GM23338 (cell line): Measurements from ENCODE around the gene CLSTN2. TPM values are rescaled to one million over a fixed set of nuclear protein-coding genes. Genes with fewer than 3 reads are reported as not detected.

ENCODE experiments used
- ATAC-seq: fragments of 200-7000 bp; cut with Tn5 transposase; 3 replicates; pipeline ENCODE4 v1.9.1; 2020
- DNase-seq: peaks from one replicate; pipeline ENCODE4 v3.0.0-alpha.2; 2015; ENCODE audit warnings: low spot score
- H2AFZ ChIP-seq: fragments of 200-600 bp; sonication (generic); 2 replicates; pipeline ENCODE4 v1.8.0; 2016; ENCODE audit warnings: antibody characterized with exemption, mild to moderate bottlenecking, moderate library complexity
- H3F3A ChIP-seq: fragments of 200-600 bp; sonication (generic); replicated peaks from 2 replicates; pipeline ENCODE4 v1.8.0; 2017; ENCODE audit warnings: antibody characterized with exemption, mixed run types, low read depth
- H3K27ac ChIP-seq: fragments of 200-600 bp; sonication (generic); 2 replicates; pipeline ENCODE4 v1.6.1; 2016; ENCODE audit warnings: low read depth
- H3K27me3 ChIP-seq: fragments of 200-600 bp; sonication (generic); 2 replicates; pipeline ENCODE4 v1.8.0; 2016; ENCODE audit warnings: mild to moderate bottlenecking, mixed run types, moderate library complexity; ENCODE audit not compliant: insufficient read depth
- H3K36me3 ChIP-seq: fragments of 200-600 bp; sonication (generic); 2 replicates; pipeline ENCODE4 v1.8.0; 2016; ENCODE audit warnings: mild to moderate bottlenecking; ENCODE audit not compliant: insufficient read depth
- H3K4me1 ChIP-seq: fragments of 200-600 bp; sonication (generic); 2 replicates; pipeline ENCODE4 v1.8.0; 2016; ENCODE audit warnings: mild to moderate bottlenecking, moderate library complexity; ENCODE audit not compliant: insufficient read depth
- H3K4me2 ChIP-seq: fragments of 200-600 bp; sonication (generic); 2 replicates; pipeline ENCODE4 v1.7.1; 2017; ENCODE audit warnings: mixed run types
- H3K4me3 ChIP-seq: fragments of 200-600 bp; sonication (generic); 2 replicates; pipeline ENCODE4 v1.6.1; 2016; ENCODE audit warnings: mixed run types
- H3K79me2 ChIP-seq: fragments of 200-600 bp; sonication (generic); replicated peaks from 2 replicates; pipeline ENCODE4 v1.8.0; 2017; ENCODE audit warnings: mild to moderate bottlenecking; ENCODE audit not compliant: insufficient read depth
- H3K9me2 ChIP-seq: fragments of 200-600 bp; sonication (generic); 2 replicates; pipeline ENCODE4 v1.8.0; 2017; ENCODE audit not compliant: insufficient read depth
- H4K20me1 ChIP-seq: fragments of 200-600 bp; sonication (generic); replicated peaks from 2 replicates; pipeline ENCODE4 v1.8.0; 2017; ENCODE audit warnings: mild to moderate bottlenecking; ENCODE audit not compliant: insufficient read depth
- H3K27ac Mint-ChIP-seq: 2 replicates; pipeline ENCODE4 v1.8.0; 2020; ENCODE audit warnings: inconsistent platforms, mild to moderate bottlenecking, moderate library complexity, mixed read lengths
- H3K27me3 Mint-ChIP-seq: 3 replicates; pipeline ENCODE4 v1.8.0; 2022; ENCODE audit warnings: low read depth, mild to moderate bottlenecking, moderate library complexity, mixed read lengths, inconsistent platforms; ENCODE audit not compliant: insufficient read depth, poor library complexity
- H3K36me3 Mint-ChIP-seq: 3 replicates; pipeline ENCODE4 v1.8.0; 2021; ENCODE audit warnings: low read depth, mild to moderate bottlenecking, inconsistent platforms, moderate library complexity, mixed read lengths
- H3K4me1 Mint-ChIP-seq: 3 replicates; pipeline ENCODE4 v1.8.0; 2020; ENCODE audit warnings: mild to moderate bottlenecking, inconsistent platforms, mixed read lengths
- H3K4me3 Mint-ChIP-seq: 3 replicates; pipeline ENCODE4 v1.8.0; 2021; ENCODE audit warnings: moderate library complexity, mild to moderate bottlenecking, inconsistent platforms, mixed read lengths
- H3K9me3 Mint-ChIP-seq: 3 replicates; pipeline ENCODE4 v1.8.0; 2020; ENCODE audit warnings: moderate library complexity, mild to moderate bottlenecking, inconsistent platforms, mixed read lengths
- CREB1 ChIP-seq: fragments of 250-450 bp; sonication (Bioruptor Pico); IDR thresholded peaks from 2 replicates; pipeline ENCODE4 v1.5.0; 2020; ENCODE audit warnings: low read depth, mild to moderate bottlenecking, moderate library complexity
- EZH2 ChIP-seq: fragments of 200-600 bp; sonication (generic); IDR thresholded peaks from one replicate; pipeline ENCODE4 v1.8.0; 2017; ENCODE audit warnings: antibody characterized with exemption, mild to moderate bottlenecking, low read depth; ENCODE audit not compliant: unreplicated experiment
- EZH2phosphoT487 ChIP-seq: fragments of 200-600 bp; sonication (generic); IDR thresholded peaks from one replicate; pipeline ENCODE4 v1.8.1; 2018; ENCODE audit warnings: antibody characterized with exemption; ENCODE audit not compliant: unreplicated experiment
- JUNB ChIP-seq: IDR thresholded peaks from one replicate; pipeline ENCODE4 v1.6.1; 2016; ENCODE audit warnings: antibody characterized with exemption; ENCODE audit not compliant: unreplicated experiment
- NANOG ChIP-seq: IDR thresholded peaks from 2 replicates; pipeline ENCODE4 v1.6.1; 2016; ENCODE audit warnings: antibody characterized with exemption, borderline replicate concordance
- POLR2AphosphoS5 ChIP-seq: IDR thresholded peaks from 2 replicates; pipeline ENCODE4 v1.6.1; 2016; ENCODE audit warnings: antibody characterized with exemption, low read depth
- STAT1 ChIP-seq: IDR thresholded peaks from one replicate; pipeline ENCODE4 v1.6.1; 2016; ENCODE audit warnings: antibody characterized with exemption; ENCODE audit not compliant: unreplicated experiment
- ZNF114 ChIP-seq: fragments of 250-450 bp; sonication (Bioruptor Pico); IDR thresholded peaks from 2 replicates; pipeline ENCODE4 v1.5.0; 2020; ENCODE audit warnings: mild to moderate bottlenecking, moderate library complexity
- ZNF331 ChIP-seq: fragments of 250-450 bp; sonication (Bioruptor Pico); IDR thresholded peaks from 2 replicates; pipeline ENCODE4 v1.5.0; 2020; ENCODE audit warnings: low read depth, mild to moderate bottlenecking, moderate library complexity
- polyA plus RNA-seq: library from polyadenylated mRNA; unstranded; fragments of >200 nt; fragmentation: Nextera tagmentation; extraction: Ambion mirVana; gene quantifications from 2 replicates; pipeline ENCODE4 v1.2.1, GENCODE V29; 2016
- total RNA-seq: library from RNA; depleted of rRNA; stranded (reverse); fragments of >200 nt; shearing (Covaris generic); gene quantifications from 2 replicates; pipeline ENCODE4 v1.2.3, GENCODE V29; 2014
- TF ChIP-seq, protein P1 (sequence below): fragments of 250-450 bp; sonication (Bioruptor Pico); IDR thresholded peaks from 2 replicates; pipeline ENCODE4 v1.5.0; 2020; ENCODE audit warnings: mild to moderate bottlenecking, moderate library complexity
- TF ChIP-seq, protein P2 (sequence below), 2 experiments: fragments of 200-600 bp in 1 of 2; sonication (generic) in 1 of 2; conservative IDR thresholded peaks; 2 replicates each; pipeline versions ENCODE4 v1.5.1 to v1.6.1; 2016 to 2017; ENCODE audit warnings: antibody characterized with exemption in 2 of 2, low read depth in 2 of 2, mild to moderate bottlenecking in 2 of 2, moderate library complexity in 1 of 2
- TF ChIP-seq, protein P3 (sequence below): IDR thresholded peaks from one replicate; pipeline ENCODE4 v1.6.1; 2018; ENCODE audit warnings: antibody characterized with exemption; ENCODE audit not compliant: unreplicated experiment
- TF ChIP-seq, protein P4 (sequence below): IDR thresholded peaks from 2 replicates; pipeline ENCODE4 v1.6.1; 2016; ENCODE audit warnings: antibody characterized with exemption

Gene CLSTN2
- total and polyA plus RNA-seq, 2 experiments from 2014 or later = 0.11 to 0.83 TPM

DNA sequence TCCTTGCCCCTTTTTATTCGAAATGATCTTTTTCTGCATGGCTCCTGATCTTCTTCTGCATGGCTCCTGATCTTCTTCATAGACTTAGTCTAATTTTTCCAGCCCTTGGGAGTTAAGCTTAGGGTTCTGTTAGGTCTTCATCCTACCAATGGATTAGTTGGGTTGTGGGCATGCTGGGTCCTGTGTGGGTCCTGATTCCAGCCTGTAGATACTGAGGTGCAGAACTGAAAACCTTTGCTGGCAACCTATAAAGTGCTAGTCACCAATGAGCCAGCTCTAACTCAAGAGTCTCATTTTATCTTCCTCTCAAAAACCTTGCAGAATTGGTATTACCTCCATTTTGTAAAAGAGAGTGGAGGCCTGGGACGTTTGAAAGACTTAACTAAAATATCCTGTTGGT is 229.2 kb downstream of the CLSTN2 start:
- Mint-ChIP-seq H3K27ac (no peak overlapping the region), H3K9me3 (no peaks in the 10 kb centered on the region; the same call in 2 of the 3 replicates)

More for the DNA sequence above, 229.2 kb downstream of the CLSTN2 start:
- no peak overlapping the region for H3K4me3 Mint-ChIP-seq
- H3K27me3 Mint-ChIP-seq = no peaks in the 10 kb centered on the region
- DNase-seq = no peak
- H3K4me3 ChIP-seq = no peak overlapping the region
- no peak overlapping the region for H3K27ac ChIP-seq
- peaks cover 3% of the 10 kb centered on the region; the same call in 2 of the 3 replicates for H3K4me1 Mint-ChIP-seq
- no peaks in the 10 kb centered on the region; the same call in 1 of the 2 replicates for H3K36me3 ChIP-seq
- no peaks in the 10 kb centered on the region for H3F3A ChIP-seq
- H4K20me1 ChIP-seq = no peaks in the 10 kb centered on the region
- H3K27me3 ChIP-seq = no peaks in the 10 kb centered on the region
- no peak overlapping the region for H3K4me2 ChIP-seq
- H3K79me2 ChIP-seq = no peaks in the 10 kb centered on the region
- H2AFZ ChIP-seq = no peak overlapping the region
- peaks cover 3% of the 10 kb centered on the region; the same call in 1 of the 2 replicates for H3K9me2 ChIP-seq
- no peak for ATAC-seq
- H3K4me1 ChIP-seq = no peaks in the 10 kb centered on the region
- TF ChIP-seq EZH2 (no peak), CREB1 (CRISPR knock-in tag) (no peak), STAT1 (no peak), POLR2AphosphoS5 (no peak), NANOG (no peak), ZNF114 (CRISPR knock-in tag) (no peak), ZNF331 (no peak), JUNB (no peak), EZH2phosphoT487 (no peak)
- TF ChIP-seq, protein P1, sequence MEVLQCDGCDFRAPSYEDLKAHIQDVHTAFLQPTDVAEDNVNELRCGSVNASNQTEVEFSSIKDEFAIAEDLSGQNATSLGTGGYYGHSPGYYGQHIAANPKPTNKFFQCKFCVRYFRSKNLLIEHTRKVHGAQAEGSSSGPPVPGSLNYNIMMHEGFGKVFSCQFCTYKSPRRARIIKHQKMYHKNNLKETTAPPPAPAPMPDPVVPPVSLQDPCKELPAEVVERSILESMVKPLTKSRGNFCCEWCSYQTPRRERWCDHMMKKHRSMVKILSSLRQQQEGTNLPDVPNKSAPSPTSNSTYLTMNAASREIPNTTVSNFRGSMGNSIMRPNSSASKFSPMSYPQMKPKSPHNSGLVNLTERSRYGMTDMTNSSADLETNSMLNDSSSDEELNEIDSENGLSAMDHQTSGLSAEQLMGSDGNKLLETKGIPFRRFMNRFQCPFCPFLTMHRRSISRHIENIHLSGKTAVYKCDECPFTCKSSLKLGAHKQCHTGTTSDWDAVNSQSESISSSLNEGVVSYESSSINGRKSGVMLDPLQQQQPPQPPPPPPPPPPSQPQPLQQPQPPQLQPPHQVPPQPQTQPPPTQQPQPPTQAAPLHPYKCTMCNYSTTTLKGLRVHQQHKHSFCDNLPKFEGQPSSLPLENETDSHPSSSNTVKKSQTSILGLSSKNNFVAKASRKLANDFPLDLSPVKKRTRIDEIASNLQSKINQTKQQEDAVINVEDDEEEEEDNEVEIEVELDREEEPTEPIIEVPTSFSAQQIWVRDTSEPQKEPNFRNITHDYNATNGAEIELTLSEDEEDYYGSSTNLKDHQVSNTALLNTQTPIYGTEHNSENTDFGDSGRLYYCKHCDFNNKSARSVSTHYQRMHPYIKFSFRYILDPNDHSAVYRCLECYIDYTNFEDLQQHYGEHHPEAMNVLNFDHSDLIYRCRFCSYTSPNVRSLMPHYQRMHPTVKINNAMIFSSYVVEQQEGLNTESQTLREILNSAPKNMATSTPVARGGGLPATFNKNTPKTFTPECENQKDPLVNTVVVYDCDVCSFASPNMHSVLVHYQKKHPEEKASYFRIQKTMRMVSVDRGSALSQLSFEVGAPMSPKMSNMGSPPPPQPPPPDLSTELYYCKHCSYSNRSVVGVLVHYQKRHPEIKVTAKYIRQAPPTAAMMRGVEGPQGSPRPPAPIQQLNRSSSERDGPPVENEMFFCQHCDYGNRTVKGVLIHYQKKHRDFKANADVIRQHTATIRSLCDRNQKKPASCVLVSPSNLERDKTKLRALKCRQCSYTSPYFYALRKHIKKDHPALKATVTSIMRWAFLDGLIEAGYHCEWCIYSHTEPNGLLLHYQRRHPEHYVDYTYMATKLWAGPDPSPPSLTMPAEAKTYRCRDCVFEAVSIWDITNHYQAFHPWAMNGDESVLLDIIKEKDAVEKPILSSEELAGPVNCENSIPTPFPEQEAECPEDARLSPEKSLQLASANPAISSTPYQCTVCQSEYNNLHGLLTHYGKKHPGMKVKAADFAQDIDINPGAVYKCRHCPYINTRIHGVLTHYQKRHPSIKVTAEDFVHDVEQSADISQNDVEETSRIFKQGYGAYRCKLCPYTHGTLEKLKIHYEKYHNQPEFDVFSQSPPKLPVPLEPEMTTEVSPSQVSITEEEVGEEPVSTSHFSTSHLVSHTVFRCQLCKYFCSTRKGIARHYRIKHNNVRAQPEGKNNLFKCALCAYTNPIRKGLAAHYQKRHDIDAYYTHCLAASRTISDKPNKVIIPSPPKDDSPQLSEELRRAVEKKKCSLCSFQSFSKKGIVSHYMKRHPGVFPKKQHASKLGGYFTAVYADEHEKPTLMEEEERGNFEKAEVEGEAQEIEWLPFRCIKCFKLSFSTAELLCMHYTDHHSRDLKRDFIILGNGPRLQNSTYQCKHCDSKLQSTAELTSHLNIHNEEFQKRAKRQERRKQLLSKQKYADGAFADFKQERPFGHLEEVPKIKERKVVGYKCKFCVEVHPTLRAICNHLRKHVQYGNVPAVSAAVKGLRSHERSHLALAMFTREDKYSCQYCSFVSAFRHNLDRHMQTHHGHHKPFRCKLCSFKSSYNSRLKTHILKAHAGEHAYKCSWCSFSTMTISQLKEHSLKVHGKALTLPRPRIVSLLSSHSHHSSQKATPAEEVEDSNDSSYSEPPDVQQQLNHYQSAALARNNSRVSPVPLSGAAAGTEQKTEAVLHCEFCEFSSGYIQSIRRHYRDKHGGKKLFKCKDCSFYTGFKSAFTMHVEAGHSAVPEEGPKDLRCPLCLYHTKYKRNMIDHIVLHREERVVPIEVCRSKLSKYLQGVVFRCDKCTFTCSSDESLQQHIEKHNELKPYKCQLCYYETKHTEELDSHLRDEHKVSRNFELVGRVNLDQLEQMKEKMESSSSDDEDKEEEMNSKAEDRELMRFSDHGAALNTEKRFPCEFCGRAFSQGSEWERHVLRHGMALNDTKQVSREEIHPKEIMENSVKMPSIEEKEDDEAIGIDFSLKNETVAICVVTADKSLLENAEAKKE (CRISPR knock-in tag) = no peak
- TF ChIP-seq, protein P2, sequence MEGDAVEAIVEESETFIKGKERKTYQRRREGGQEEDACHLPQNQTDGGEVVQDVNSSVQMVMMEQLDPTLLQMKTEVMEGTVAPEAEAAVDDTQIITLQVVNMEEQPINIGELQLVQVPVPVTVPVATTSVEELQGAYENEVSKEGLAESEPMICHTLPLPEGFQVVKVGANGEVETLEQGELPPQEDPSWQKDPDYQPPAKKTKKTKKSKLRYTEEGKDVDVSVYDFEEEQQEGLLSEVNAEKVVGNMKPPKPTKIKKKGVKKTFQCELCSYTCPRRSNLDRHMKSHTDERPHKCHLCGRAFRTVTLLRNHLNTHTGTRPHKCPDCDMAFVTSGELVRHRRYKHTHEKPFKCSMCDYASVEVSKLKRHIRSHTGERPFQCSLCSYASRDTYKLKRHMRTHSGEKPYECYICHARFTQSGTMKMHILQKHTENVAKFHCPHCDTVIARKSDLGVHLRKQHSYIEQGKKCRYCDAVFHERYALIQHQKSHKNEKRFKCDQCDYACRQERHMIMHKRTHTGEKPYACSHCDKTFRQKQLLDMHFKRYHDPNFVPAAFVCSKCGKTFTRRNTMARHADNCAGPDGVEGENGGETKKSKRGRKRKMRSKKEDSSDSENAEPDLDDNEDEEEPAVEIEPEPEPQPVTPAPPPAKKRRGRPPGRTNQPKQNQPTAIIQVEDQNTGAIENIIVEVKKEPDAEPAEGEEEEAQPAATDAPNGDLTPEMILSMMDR (conservative IDR thresholded peaks at IDR 0.05; ENCODE audit: low read depth in 2 of 2) = no peak
- TF ChIP-seq, protein P3, sequence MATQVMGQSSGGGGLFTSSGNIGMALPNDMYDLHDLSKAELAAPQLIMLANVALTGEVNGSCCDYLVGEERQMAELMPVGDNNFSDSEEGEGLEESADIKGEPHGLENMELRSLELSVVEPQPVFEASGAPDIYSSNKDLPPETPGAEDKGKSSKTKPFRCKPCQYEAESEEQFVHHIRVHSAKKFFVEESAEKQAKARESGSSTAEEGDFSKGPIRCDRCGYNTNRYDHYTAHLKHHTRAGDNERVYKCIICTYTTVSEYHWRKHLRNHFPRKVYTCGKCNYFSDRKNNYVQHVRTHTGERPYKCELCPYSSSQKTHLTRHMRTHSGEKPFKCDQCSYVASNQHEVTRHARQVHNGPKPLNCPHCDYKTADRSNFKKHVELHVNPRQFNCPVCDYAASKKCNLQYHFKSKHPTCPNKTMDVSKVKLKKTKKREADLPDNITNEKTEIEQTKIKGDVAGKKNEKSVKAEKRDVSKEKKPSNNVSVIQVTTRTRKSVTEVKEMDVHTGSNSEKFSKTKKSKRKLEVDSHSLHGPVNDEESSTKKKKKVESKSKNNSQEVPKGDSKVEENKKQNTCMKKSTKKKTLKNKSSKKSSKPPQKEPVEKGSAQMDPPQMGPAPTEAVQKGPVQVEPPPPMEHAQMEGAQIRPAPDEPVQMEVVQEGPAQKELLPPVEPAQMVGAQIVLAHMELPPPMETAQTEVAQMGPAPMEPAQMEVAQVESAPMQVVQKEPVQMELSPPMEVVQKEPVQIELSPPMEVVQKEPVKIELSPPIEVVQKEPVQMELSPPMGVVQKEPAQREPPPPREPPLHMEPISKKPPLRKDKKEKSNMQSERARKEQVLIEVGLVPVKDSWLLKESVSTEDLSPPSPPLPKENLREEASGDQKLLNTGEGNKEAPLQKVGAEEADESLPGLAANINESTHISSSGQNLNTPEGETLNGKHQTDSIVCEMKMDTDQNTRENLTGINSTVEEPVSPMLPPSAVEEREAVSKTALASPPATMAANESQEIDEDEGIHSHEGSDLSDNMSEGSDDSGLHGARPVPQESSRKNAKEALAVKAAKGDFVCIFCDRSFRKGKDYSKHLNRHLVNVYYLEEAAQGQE = no peak
- TF ChIP-seq, protein P4, sequence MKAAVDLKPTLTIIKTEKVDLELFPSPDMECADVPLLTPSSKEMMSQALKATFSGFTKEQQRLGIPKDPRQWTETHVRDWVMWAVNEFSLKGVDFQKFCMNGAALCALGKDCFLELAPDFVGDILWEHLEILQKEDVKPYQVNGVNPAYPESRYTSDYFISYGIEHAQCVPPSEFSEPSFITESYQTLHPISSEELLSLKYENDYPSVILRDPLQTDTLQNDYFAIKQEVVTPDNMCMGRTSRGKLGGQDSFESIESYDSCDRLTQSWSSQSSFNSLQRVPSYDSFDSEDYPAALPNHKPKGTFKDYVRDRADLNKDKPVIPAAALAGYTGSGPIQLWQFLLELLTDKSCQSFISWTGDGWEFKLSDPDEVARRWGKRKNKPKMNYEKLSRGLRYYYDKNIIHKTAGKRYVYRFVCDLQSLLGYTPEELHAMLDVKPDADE = no peak
- no peaks in the 10 kb centered on the region for H3K36me3 Mint-ChIP-seq
